Measurements from ENCODE around the gene SOX5. TPM values are rescaled to one million over a fixed set of nuclear protein-coding genes. Genes with fewer than 3 reads are reported as not detected.

SOX5 gene
- total and polyA plus RNA-seq, 2 experiments from 2014 or later = 1.0 to 4.7 TPM

DNA sequence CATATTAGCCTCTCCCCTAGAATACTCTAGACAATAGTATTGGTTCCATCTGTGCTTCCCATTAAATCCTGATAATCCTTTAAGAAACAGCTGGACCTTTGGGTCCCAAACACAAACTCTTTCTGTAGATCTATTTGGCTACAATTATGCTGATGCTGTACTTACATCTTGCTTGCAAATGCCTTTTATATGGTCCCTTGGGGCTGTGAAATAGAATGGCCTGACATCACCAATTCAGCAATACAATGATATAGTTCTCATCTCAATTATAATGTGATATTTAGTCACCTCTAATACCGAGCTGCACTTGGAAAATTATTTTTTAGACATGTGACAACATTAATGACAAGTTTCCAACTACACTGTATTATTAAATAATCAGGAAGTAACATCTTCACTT lies 261.5 kb downstream of the SOX5 start (continued):
- TF ChIP-seq EZH2phosphoT487 (IDR thresholded peaks at IDR 0.05; ENCODE audit: unreplicated experiment) = no peak
- no peak for TF ChIP-seq NANOG (IDR thresholded peaks at IDR 0.05; ENCODE audit: borderline replicate concordance)
- TF ChIP-seq EZH2 (IDR thresholded peaks at IDR 0.05; ENCODE audit: low read depth, unreplicated experiment) = no peak
- TF ChIP-seq REST (IDR thresholded peaks at IDR 0.05; ENCODE audit: unreplicated experiment) = no peak

DNA sequence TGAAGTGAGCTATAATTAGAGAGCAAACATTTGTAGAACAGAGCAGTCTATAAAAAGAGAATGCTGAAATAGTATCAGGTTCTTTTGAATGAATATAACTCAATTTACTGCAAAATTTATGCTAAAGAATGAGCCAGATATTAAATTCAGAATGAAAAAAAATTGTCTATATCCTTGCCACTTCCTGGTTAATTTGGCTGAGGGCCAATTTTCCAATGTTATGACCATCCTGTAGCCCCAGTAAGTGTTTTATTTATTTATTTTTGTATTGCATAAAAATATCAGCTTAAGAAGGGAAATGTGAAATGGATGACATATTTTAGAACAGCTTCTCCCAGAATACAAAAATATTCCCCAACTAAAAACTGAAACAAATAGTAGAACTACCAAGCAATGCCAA lies 263.4 kb downstream of the SOX5 start:
- DNase-seq (ENCODE audit: low spot score) (no peak), ATAC-seq (no peak)
- H3K4me3 Mint-ChIP-seq = no peak overlapping the region
- Histone ChIP-seq H2AFZ (no peak overlapping the region), H3K36me3 (ENCODE audit: insufficient read depth) (no peaks in the 10 kb centered on the region), H3K79me2 (replicated peaks; ENCODE audit: insufficient read depth) (no peaks in the 10 kb centered on the region), H3K9me2 (ENCODE audit: insufficient read depth) (no peaks in the 10 kb centered on the region), H3K4me2 (no peak overlapping the region), H3K27ac (ENCODE audit: low read depth) (no peak overlapping the region), H4K20me1 (replicated peaks; ENCODE audit: insufficient read depth) (no peaks in the 10 kb centered on the region), H3K4me3 (no peak overlapping the region), H3K4me1 (ENCODE audit: insufficient read depth) (no peaks in the 10 kb centered on the region), H3K27me3 (ENCODE audit: insufficient read depth) (no peaks in the 10 kb centered on the region), H3F3A (replicated peaks; ENCODE audit: low read depth) (no peaks in the 10 kb centered on the region)
- TF ChIP-seq EZH2 (IDR thresholded peaks at IDR 0.05; ENCODE audit: low read depth, unreplicated experiment) (no peak), ZNF462 (CRISPR knock-in tag; IDR thresholded peaks at IDR 0.05) (no peak), ETS1 (IDR thresholded peaks at IDR 0.05) (no peak), STAT1 (IDR thresholded peaks at IDR 0.05; ENCODE audit: unreplicated experiment) (no peak), CTCF (conservative IDR thresholded peaks at IDR 0.05; ENCODE audit: low read depth in 2 of 2) (no peak)
- H3K27ac Mint-ChIP-seq = no peak overlapping the region
- no peaks in the 10 kb centered on the region for H3K9me3 Mint-ChIP-seq
- H3K27me3 Mint-ChIP-seq (ENCODE audit: insufficient read depth, low read depth, poor library complexity) = no peaks in the 10 kb centered on the region
- no peaks in the 10 kb centered on the region for H3K36me3 Mint-ChIP-seq (ENCODE audit: low read depth)
- peaks cover 11% of the 10 kb centered on the region; the same call in 2 of the 3 replicates for H3K4me1 Mint-ChIP-seq
